ENCODE data around the gene RXRA. TPM values are rescaled to one million over a fixed set of nuclear protein-coding genes. Genes with fewer than 3 reads are reported as not detected.

RXRA gene
- total and polyA plus RNA-seq, 2 donors (not counting 3 experiments of a cell fraction or from before 2014, with no cell fraction given), result 15.4 to 37.4 TPM

DNA sequence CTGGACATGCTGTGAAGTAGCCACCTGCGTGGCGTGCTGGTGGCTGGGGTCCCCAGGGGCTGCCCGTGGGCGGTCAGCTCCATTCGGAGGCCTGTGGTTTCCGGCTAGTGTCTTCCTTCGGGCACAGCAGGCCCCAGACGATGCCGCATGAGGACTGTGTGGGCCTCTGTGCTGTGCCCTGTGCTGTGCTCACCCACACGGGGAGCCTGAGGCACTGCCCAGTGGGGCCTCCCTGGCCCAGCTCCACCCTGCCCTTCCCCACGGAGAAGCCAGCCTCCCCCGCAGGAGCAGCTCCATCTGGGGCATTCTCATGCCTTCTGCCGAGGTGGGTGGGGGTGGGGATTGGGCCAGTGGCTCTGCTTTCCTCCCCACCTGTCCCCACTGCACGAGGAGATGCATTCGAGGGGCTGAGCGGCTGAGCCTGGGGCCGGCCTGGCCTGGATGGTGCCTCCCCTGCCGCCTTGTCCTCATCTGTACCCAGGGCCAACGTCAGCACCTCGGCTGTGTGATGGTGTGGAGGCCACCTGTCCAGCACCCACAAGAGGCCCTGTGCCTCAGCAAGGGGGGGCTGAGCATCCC lies 24.2 kb downstream of the RXRA start:
- Histone ChIP-seq H3K79me2 (ENCODE audit: control insufficient read depth, insufficient read depth, low read length) (peaks cover 31% of the 10 kb centered on the region), H3K4me3 (replicated peaks in 1 of 3; ENCODE audit: insufficient read depth in 1 of 3, low read depth in 1 of 3, low read length in 3 of 3) (no peak overlapping the region), H3K27me3 (ENCODE audit: control insufficient read depth in 2 of 2, insufficient read depth in 2 of 2, low read length in 2 of 2) (no peaks in the 10 kb centered on the region), H3K9ac (replicated peaks; ENCODE audit: extremely low read depth, insufficient read depth, low read length) (no peak overlapping the region), H3K36me3 (ENCODE audit: control insufficient read depth in 2 of 2, extremely low read depth in 1 of 2, insufficient read depth in 2 of 2, low read length in 2 of 2) (no peaks in the 10 kb centered on the region), H3K4me1 (ENCODE audit: control insufficient read depth, extremely low read depth, insufficient read depth, low read length) (no peaks in the 10 kb centered on the region), H3K9me3 (replicated peaks; ENCODE audit: control insufficient read depth, insufficient read depth, low read length) (no peaks in the 10 kb centered on the region), H4K20me1 (replicated peaks; ENCODE audit: control insufficient read depth, extremely low read depth, insufficient read depth, low read length) (no peaks in the 10 kb centered on the region), H3K27ac (ENCODE audit: insufficient read depth, low read depth, low read length) (no peak overlapping the region), H2AFZ (ENCODE audit: low read depth, low read length) (no peak overlapping the region), H3K4me2 (ENCODE audit: insufficient read depth, low read length) (no peak overlapping the region), H3K9me1 (replicated peaks; ENCODE audit: control insufficient read depth, extremely low read depth, insufficient read depth, low read length) (no peaks in the 10 kb centered on the region)
- FAIRE-seq, result no peak
- intact Hi-C loops (cut with micrococcal nuclease) (no loop called here), dilution Hi-C loops (cut with MboI; ENCODE audit: extremely low pct_ligation_motif_present, low sequenced_read_pairs) (no loop called here)
- BruUV-seq (replicated peaks), result no TSS peak
- TF ChIP-seq POLR2A (IDR thresholded peaks at IDR 0.05; ENCODE audit: low read depth, low read length) (no peak), EZH2 (IDR thresholded peaks at IDR 0.05; ENCODE audit: borderline replicate concordance, low read depth, low read length, severe bottlenecking) (no peak), GATA2 (IDR thresholded peaks at IDR 0.05; ENCODE audit: insufficient read depth, insufficient read length, low read depth, low read length) (no peak), POLR2AphosphoS5 (IDR thresholded peaks at IDR 0.05; ENCODE audit: insufficient read depth, low read depth, low read length) (no peak), FOS (IDR thresholded peaks at IDR 0.05; ENCODE audit: borderline replicate concordance, insufficient read depth, low read length) (no peak), MYC (IDR thresholded peaks at IDR 0.05; ENCODE audit: low read depth, low read length) (no peak)
- TF ChIP-seq, protein P1, sequence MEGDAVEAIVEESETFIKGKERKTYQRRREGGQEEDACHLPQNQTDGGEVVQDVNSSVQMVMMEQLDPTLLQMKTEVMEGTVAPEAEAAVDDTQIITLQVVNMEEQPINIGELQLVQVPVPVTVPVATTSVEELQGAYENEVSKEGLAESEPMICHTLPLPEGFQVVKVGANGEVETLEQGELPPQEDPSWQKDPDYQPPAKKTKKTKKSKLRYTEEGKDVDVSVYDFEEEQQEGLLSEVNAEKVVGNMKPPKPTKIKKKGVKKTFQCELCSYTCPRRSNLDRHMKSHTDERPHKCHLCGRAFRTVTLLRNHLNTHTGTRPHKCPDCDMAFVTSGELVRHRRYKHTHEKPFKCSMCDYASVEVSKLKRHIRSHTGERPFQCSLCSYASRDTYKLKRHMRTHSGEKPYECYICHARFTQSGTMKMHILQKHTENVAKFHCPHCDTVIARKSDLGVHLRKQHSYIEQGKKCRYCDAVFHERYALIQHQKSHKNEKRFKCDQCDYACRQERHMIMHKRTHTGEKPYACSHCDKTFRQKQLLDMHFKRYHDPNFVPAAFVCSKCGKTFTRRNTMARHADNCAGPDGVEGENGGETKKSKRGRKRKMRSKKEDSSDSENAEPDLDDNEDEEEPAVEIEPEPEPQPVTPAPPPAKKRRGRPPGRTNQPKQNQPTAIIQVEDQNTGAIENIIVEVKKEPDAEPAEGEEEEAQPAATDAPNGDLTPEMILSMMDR (IDR thresholded peaks at IDR 0.05; ENCODE audit: extremely low read depth in 1 of 2, insufficient read depth in 1 of 2, low read depth in 1 of 2, low read length in 2 of 2), result no peak
- TF ChIP-seq, protein P2, sequence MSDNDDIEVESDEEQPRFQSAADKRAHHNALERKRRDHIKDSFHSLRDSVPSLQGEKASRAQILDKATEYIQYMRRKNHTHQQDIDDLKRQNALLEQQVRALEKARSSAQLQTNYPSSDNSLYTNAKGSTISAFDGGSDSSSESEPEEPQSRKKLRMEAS (IDR thresholded peaks at IDR 0.05; ENCODE audit: insufficient read depth, insufficient read length), result no peak
- ChIA-PET POLR2A (interaction anchor here (0.6 kb wide), 1 partner anchor 22 kb away, joined by 6 read pairs; no protein-coding TSS in a partner anchor), CTCF (interaction anchor here (0.7 kb wide), 1 partner anchor 93 kb away, joined by 3 read pairs; no protein-coding TSS in a partner anchor)
- DNase-seq (ENCODE audit: low read depth, low spot score), result no peak

Measured in endothelial cell of umbilical vein (primary cell).